Activated CD4-positive, alpha-beta memory T cell treated with anti-CD3 and anti-CD28 coated beads for 36 hours (primary cell): Measurements from ENCODE around the gene CYB5B. TPM values are rescaled to one million over a fixed set of nuclear protein-coding genes. Genes with fewer than 3 reads are reported as not detected.

Experiments
- CTCF ChIA-PET: fragments of 350-600 bp; sonication (Branson Sonifier 250); formaldehyde crosslinking; loops from one replicate; lab custom pipeline; 2021; ENCODE audit warnings: antibody characterized with exemption, inconsistent platforms; lab: Charles Lee
- POLR2A ChIA-PET: fragments of 350-600 bp; sonication (Branson Sonifier 250); formaldehyde crosslinking; loops from one replicate; lab custom pipeline; 2021; ENCODE audit warnings: antibody characterized with exemption; lab: Charles Lee
- DNase-seq: peaks from one replicate; pipeline ENCODE4 v3.0.0-alpha.2; 2020
- H3K27ac Mint-ChIP-seq: one replicate; pipeline ENCODE4 v1.8.0; 2021; ENCODE audit warnings: mixed read lengths
- H3K27me3 Mint-ChIP-seq: one replicate; pipeline ENCODE4 v1.8.0; 2021; ENCODE audit warnings: mixed read lengths
- H3K36me3 Mint-ChIP-seq: one replicate; pipeline ENCODE4 v1.8.0; 2021; ENCODE audit warnings: mixed read lengths
- H3K4me1 Mint-ChIP-seq: one replicate; pipeline ENCODE4 v1.8.0; 2021; ENCODE audit warnings: low read depth, mixed read lengths
- H3K4me3 Mint-ChIP-seq: one replicate; pipeline ENCODE4 v1.8.0; 2021; ENCODE audit warnings: mild to moderate bottlenecking, mixed read lengths
- H3K9me3 Mint-ChIP-seq: one replicate; pipeline ENCODE4 v1.8.0; 2021; ENCODE audit warnings: mixed read lengths
- intact Hi-C: fragments of 100-400 bp; cut with micrococcal nuclease; formaldehyde crosslinking; loops from one replicate; pipeline ENCODE4 v1.15.1; 2023
- total RNA-seq, 2 experiments: library from RNA; stranded (reverse); gene quantifications; one replicate each; pipeline ENCODE4 v1.2.3, GENCODE V29; 2021

Gene CYB5B
- total RNA-seq, 2 experiments from 2014 or later: 147 to 152 TPM

GRCh38 chr16:69476920-69477443, 52.6 kb downstream of the CYB5B start:
- no peaks in the 10 kb centered on the region for H3K9me3 Mint-ChIP-seq
- no peaks in the 10 kb centered on the region for H3K4me1 Mint-ChIP-seq
- no peaks in the 10 kb centered on the region for H3K27me3 Mint-ChIP-seq
- intact Hi-C loops: no loop called here
- no peak overlapping the region for H3K4me3 Mint-ChIP-seq
- no peak for DNase-seq
- H3K36me3 Mint-ChIP-seq: no peaks in the 10 kb centered on the region
- ChIA-PET CTCF (interaction anchor here (0.9 kb wide), 1 partner anchor 81 kb away, joined by 4 read pairs; no protein-coding TSS in a partner anchor), POLR2A (no interaction called here)
- no peak overlapping the region for H3K27ac Mint-ChIP-seq

DNA sequence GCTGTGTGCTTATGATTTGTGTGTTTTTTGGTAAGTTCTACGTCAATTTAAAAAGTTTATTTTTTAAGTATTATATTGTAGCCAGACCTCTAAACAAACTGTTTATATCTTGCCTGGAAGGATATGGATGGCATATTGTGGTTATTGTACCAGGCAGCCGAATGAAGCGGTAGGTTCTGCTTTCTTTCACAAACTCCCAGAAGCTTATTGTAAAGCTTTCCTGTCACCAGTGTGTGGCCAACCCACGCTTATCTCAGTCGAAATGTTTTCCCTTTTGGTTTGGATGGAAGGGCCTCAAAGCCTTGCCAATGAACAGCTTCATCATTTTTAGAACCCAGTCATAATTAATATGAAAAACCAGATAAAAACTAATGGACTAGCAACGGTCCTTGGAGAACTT, 53.1 kb downstream of the CYB5B start:
- no peaks in the 10 kb centered on the region for H3K9me3 Mint-ChIP-seq
- ChIA-PET POLR2A (no interaction called here), CTCF (interaction anchor here (0.9 kb wide), 1 partner anchor 81 kb away, joined by 4 read pairs; no protein-coding TSS in a partner anchor)
- no peak for DNase-seq
- H3K4me1 Mint-ChIP-seq: no peaks in the 10 kb centered on the region
- no peak overlapping the region for H3K4me3 Mint-ChIP-seq
- no peaks in the 10 kb centered on the region for H3K27me3 Mint-ChIP-seq
- intact Hi-C loops: no loop called here
- no peak overlapping the region for H3K27ac Mint-ChIP-seq
- no peaks in the 10 kb centered on the region for H3K36me3 Mint-ChIP-seq

DNA sequence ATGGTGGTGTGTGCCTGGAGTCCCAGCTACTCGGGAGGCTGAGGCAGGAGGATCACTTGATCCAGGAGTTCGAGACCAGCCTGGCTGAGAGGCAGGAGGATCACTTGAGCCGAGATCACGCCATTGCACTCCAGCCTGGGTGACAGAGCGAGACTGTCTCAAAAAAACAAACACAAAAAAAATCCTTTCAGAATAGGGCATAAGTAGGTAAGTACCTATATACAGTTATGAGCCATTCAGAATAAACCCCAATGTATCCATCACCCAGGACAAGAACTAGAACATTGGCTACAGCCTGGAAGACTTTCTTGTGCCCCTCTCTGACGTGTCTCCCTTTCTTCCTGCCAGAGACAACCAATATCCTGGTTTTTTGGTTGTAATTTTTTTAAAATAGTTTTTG, 54.3 kb downstream of the CYB5B start:
- intact Hi-C loops: loop anchor here (1.0 kb wide), 1 partner anchor 19 kb away; no protein-coding TSS in a partner anchor
- Mint-ChIP-seq H3K4me3 (no peak overlapping the region), H3K9me3 (no peaks in the 10 kb centered on the region), H3K4me1 (no peaks in the 10 kb centered on the region), H3K27ac (no peak overlapping the region), H3K27me3 (no peaks in the 10 kb centered on the region), H3K36me3 (no peaks in the 10 kb centered on the region)
- ChIA-PET CTCF (no interaction called here), POLR2A (no interaction called here)
- DNase-seq: no peak

GRCh38 chr16:69479775-69480174, 55.4 kb downstream of the CYB5B start:
- no peak overlapping the region for H3K4me3 Mint-ChIP-seq
- DNase-seq: no peak

DNA sequence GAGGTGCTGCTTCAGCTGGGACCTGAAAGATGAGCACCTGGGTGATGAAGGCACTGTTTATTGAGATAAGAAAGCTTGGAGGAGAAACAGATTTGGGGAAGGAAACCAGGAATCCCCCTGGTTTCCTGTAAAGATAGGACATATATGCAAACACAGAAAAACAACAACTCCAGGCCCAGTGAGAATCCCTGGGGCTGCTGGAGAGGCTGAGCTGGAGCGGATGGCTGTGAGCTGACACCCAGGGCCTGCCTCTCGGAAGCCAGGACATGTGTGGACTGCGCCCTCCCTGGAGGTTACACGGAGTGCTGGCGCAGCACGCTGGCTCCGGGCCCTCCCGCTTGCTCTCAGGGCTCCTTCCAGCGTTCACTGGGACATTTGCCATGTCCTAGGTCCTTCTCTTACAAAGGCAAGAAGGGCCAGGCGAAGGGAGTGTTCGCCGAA, 57.5 kb downstream of the CYB5B start:
- H3K9me3 Mint-ChIP-seq: no peaks in the 10 kb centered on the region
- CTCF ChIA-PET: no interaction called here
- no peaks in the 10 kb centered on the region for H3K27me3 Mint-ChIP-seq
- intact Hi-C loops: no loop called here
- POLR2A ChIA-PET: no interaction called here
- DNase-seq: no peak
- no peak overlapping the region for H3K4me3 Mint-ChIP-seq
- H3K27ac Mint-ChIP-seq: no peak overlapping the region
- H3K4me1 Mint-ChIP-seq: no peaks in the 10 kb centered on the region
- no peaks in the 10 kb centered on the region for H3K36me3 Mint-ChIP-seq

More at GRCh38 chr16:69479775-69480174, 55.4 kb downstream of the CYB5B start:
- ChIA-PET POLR2A (no interaction called here), CTCF (no interaction called here)
- Mint-ChIP-seq H3K4me1 (no peaks in the 10 kb centered on the region), H3K9me3 (no peaks in the 10 kb centered on the region), H3K27ac (no peak overlapping the region), H3K27me3 (no peaks in the 10 kb centered on the region), H3K36me3 (no peaks in the 10 kb centered on the region)
- intact Hi-C loops: no loop called here

GRCh38 chr16:69482410-69482991, 58.1 kb downstream of the CYB5B start:
- intact Hi-C loops: no loop called here
- CTCF ChIA-PET: no interaction called here
- Mint-ChIP-seq H3K27me3 (no peaks in the 10 kb centered on the region), H3K4me1 (no peaks in the 10 kb centered on the region), H3K9me3 (no peaks in the 10 kb centered on the region), H3K27ac (no peak overlapping the region), H3K4me3 (no peak overlapping the region), H3K36me3 (no peaks in the 10 kb centered on the region)
- DNase-seq: no peak
- POLR2A ChIA-PET: no interaction called here

DNA sequence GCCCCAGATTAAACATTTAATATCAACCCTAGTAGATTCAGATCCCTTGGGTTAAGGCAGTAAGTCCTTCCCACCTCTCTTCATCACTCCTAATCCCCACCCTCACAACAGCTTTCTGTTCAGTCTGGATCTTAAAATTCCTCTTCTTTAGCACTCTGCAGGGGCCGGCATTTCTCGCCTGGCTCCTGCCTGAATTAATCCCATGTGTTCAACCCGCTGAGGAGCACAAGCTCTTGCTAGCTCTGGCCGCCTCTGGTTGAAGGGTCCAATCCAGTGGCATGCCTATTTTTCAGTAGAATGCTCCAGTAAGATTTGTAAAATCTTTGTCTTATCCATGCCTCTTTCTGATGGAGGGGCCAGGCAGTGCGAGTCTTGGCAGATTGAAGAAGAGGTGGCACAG, 59.2 kb downstream of the CYB5B start:
- no peak overlapping the region for H3K27ac Mint-ChIP-seq
- CTCF ChIA-PET: no interaction called here
- H3K9me3 Mint-ChIP-seq: no peaks in the 10 kb centered on the region

GRCh38 chr16:69485361-69485760, 60.9 kb downstream of the CYB5B start:
- Mint-ChIP-seq H3K27me3 (no peaks in the 10 kb centered on the region), H3K4me1 (no peaks in the 10 kb centered on the region), H3K9me3 (no peaks in the 10 kb centered on the region), H3K4me3 (no peak overlapping the region), H3K36me3 (no peaks in the 10 kb centered on the region), H3K27ac (no peak overlapping the region)
- intact Hi-C loops: no loop called here
- POLR2A ChIA-PET: no interaction called here
- CTCF ChIA-PET: no interaction called here
- DNase-seq: no peak

More for the DNA sequence above, 59.2 kb downstream of the CYB5B start:
- Mint-ChIP-seq H3K36me3 (no peaks in the 10 kb centered on the region), H3K4me1 (no peaks in the 10 kb centered on the region), H3K4me3 (no peak overlapping the region), H3K27me3 (no peaks in the 10 kb centered on the region)
- intact Hi-C loops: no loop called here
- POLR2A ChIA-PET: no interaction called here
- DNase-seq: no peak

DNA sequence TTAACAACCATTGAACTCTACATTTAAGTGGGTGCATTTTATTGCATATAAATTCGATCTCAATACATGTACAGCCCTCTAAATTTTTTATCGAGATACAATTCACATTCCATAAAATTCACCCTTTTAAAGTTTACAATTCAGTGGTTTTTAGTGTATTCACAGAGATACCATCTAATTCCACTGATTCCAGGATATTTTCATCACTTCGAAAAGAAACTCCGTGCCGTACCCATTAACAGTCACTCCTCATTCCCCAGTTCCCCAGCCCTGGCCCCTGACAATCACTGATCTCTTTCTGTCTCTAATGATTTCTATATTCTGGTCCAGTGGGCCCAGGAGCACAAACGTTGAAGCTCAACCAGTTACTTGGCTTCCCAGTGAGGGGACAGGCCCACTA, 61.4 kb downstream of the CYB5B start:
- CTCF ChIA-PET: no interaction called here
- intact Hi-C loops: no loop called here
- POLR2A ChIA-PET: no interaction called here
- no peak overlapping the region for H3K27ac Mint-ChIP-seq
- H3K9me3 Mint-ChIP-seq: no peaks in the 10 kb centered on the region
- no peaks in the 10 kb centered on the region for H3K36me3 Mint-ChIP-seq
- no peak for DNase-seq
- H3K4me1 Mint-ChIP-seq: no peaks in the 10 kb centered on the region
- no peaks in the 10 kb centered on the region for H3K27me3 Mint-ChIP-seq
- H3K4me3 Mint-ChIP-seq: no peak overlapping the region

GRCh38 chr16:69486272-69486671, 61.9 kb downstream of the CYB5B start:
- Mint-ChIP-seq H3K9me3 (no peaks in the 10 kb centered on the region), H3K4me1 (no peaks in the 10 kb centered on the region), H3K36me3 (no peaks in the 10 kb centered on the region), H3K27ac (no peak overlapping the region), H3K27me3 (no peaks in the 10 kb centered on the region), H3K4me3 (no peak overlapping the region)
- POLR2A ChIA-PET: no interaction called here
- CTCF ChIA-PET: no interaction called here
- intact Hi-C loops: no loop called here
- no peak for DNase-seq

GRCh38 chr16:69486724-69487123, 62.3 kb downstream of the CYB5B start:
- Mint-ChIP-seq H3K4me3 (no peak overlapping the region), H3K36me3 (no peaks in the 10 kb centered on the region), H3K27ac (no peak overlapping the region), H3K27me3 (no peaks in the 10 kb centered on the region), H3K9me3 (no peaks in the 10 kb centered on the region), H3K4me1 (no peaks in the 10 kb centered on the region)
- ChIA-PET POLR2A (no interaction called here), CTCF (no interaction called here)
- DNase-seq: no peak
- intact Hi-C loops: no loop called here

GRCh38 chr16:69490707-69491324, 66.4 kb downstream of the CYB5B start:
- intact Hi-C loops: no loop called here
- H3K4me1 Mint-ChIP-seq: no peaks in the 10 kb centered on the region
- H3K27me3 Mint-ChIP-seq: no peaks in the 10 kb centered on the region
- H3K36me3 Mint-ChIP-seq: no peaks in the 10 kb centered on the region
- DNase-seq: no peak
- no peak overlapping the region for H3K27ac Mint-ChIP-seq
- no peaks in the 10 kb centered on the region for H3K9me3 Mint-ChIP-seq
- POLR2A ChIA-PET: no interaction called here
- no peak overlapping the region for H3K4me3 Mint-ChIP-seq
- CTCF ChIA-PET: no interaction called here

GRCh38 chr16:69494991-69495392, 70.6 kb downstream of the CYB5B start:
- H3K9me3 Mint-ChIP-seq: no peaks in the 10 kb centered on the region
- peak; percentile 73 for DNase-seq
- H3K27me3 Mint-ChIP-seq: no peaks in the 10 kb centered on the region
- intact Hi-C loops: loop anchor here (1.0 kb wide), 1 partner anchor 69 kb away; no protein-coding TSS in a partner anchor
- H3K4me3 Mint-ChIP-seq: no peak overlapping the region
- ChIA-PET CTCF (interaction anchor here (0.6 to 1.0 kb wide), 7 partner anchors 12 to 180 kb away, joined by 3 to 4 read pairs (median 3); no protein-coding TSS in a partner anchor), POLR2A (no interaction called here)
- no peak overlapping the region for H3K27ac Mint-ChIP-seq
- H3K4me1 Mint-ChIP-seq: no peaks in the 10 kb centered on the region
- H3K36me3 Mint-ChIP-seq: no peaks in the 10 kb centered on the region
